Gastroesophageal sphincter (tissue), 4 donors: ENCODE data around the gene HSD17B3. TPM values are rescaled to one million over a fixed set of nuclear protein-coding genes. Genes with fewer than 3 reads are reported as not detected.

Experiments used
- ATAC-seq: fragments of 150-250 bp; one replicate; pipeline ENCODE4 v1.9.1; 2016; ENCODE audit warnings: mild to moderate bottlenecking, moderate library complexity
- H3K27ac ChIP-seq, 4 donors: fragments of 200-600 bp; sonication (generic) in 3 of 4; 1 replicate in 3 of 4; 2 replicates in 1 of 4; pipeline ENCODE4 v1.5.1; 2016 to 2019
- H3K27me3 ChIP-seq: fragments of 200-600 bp; sonication (generic); one replicate; pipeline ENCODE4 v1.5.1; 2019
- H3K36me3 ChIP-seq, 2 donors: fragments of 200-600 bp; sonication (generic); one replicate each; pipeline ENCODE4 v1.5.1; 2019; ENCODE audit warnings: control low read depth in 1 of 2
- H3K4me1 ChIP-seq, 3 donors: fragments of 200-600 bp; sonication (generic); 1 replicate in 2 of 3; 2 replicates in 1 of 3; pipeline ENCODE4 v1.5.1; 2016 to 2019; ENCODE audit warnings: control low read depth in 2 of 3
- H3K4me3 ChIP-seq, 2 donors: fragments of 200-600 bp; sonication (generic); one replicate each; pipeline ENCODE4 v1.5.1; 2019; ENCODE audit warnings: mild to moderate bottlenecking in 1 of 2, moderate library complexity in 1 of 2
- H3K9me3 ChIP-seq, 3 donors: fragments of 200-600 bp; sonication (generic); one replicate each; pipeline ENCODE4 v1.5.1; 2017 to 2019; ENCODE audit warnings: control low read depth in 2 of 3
- EP300 ChIP-seq: sonication (generic); formaldehyde crosslinking; IDR thresholded peaks from one replicate; pipeline ENCODE4 v1.6.1; 2017; ENCODE audit warnings: antibody characterized with exemption, mild to moderate bottlenecking
- POLR2A ChIP-seq, 2 donors: fragments of 450-650 bp; IDR thresholded peaks; one replicate each; pipeline ENCODE4 v1.6.1; 2017; ENCODE audit warnings: antibody characterized with exemption in 2 of 2, mild to moderate bottlenecking in 2 of 2, moderate library complexity in 1 of 2
- POLR2AphosphoS5 ChIP-seq: sonication (generic); formaldehyde crosslinking; IDR thresholded peaks from one replicate; pipeline ENCODE4 v1.6.1; 2017; ENCODE audit warnings: antibody characterized with exemption
- WGBS, 2 donors: methylation state at CpG; one replicate each; pipeline ENCODE4 v1.1.5; 2018; ENCODE audit warnings: low coverage in 1 of 2; 5-methylcytosine and 5-hydroxymethylcytosine counted together
- total RNA-seq, 4 donors: library from RNA; depleted of rRNA; stranded (reverse); fragments of >200 nt; gene quantifications; one replicate each; pipeline ENCODE4 v1.1.0, GENCODE V29; 2016
- TF ChIP-seq, protein P1 (sequence below), 4 experiments: fragments of 200-600 bp in 2 of 4; fragments of 450-650 bp in 2 of 4; sonication (generic) in 1 of 4; IDR thresholded peaks; one replicate each; pipeline ENCODE4 v1.5.1; 2017 to 2019; ENCODE audit warnings: antibody characterized with exemption in 4 of 4, mild to moderate bottlenecking in 2 of 4, moderate library complexity in 2 of 4

The HSD17B3 gene
- total RNA-seq, 4 donors from 2014 or later, result 0.40 to 0.81 (median 0.78) TPM; not detected in 1

- Histone ChIP-seq H3K4me1 (no peaks in the 10 kb centered on the region), H3K27ac (no peak overlapping the region), H3K36me3 (no peaks in the 10 kb centered on the region), H3K4me3 (no peak overlapping the region), H3K9me3 (peaks cover 0 to 22% (median 0%) of the 10 kb centered on the region in 3 donors), H3K27me3 (no peaks in the 10 kb centered on the region)
- TF ChIP-seq POLR2A (IDR thresholded peaks at IDR 0.05), result no peak
- no peak for TF ChIP-seq EP300
- no peak for TF ChIP-seq POLR2AphosphoS5
- TF ChIP-seq, protein P1, sequence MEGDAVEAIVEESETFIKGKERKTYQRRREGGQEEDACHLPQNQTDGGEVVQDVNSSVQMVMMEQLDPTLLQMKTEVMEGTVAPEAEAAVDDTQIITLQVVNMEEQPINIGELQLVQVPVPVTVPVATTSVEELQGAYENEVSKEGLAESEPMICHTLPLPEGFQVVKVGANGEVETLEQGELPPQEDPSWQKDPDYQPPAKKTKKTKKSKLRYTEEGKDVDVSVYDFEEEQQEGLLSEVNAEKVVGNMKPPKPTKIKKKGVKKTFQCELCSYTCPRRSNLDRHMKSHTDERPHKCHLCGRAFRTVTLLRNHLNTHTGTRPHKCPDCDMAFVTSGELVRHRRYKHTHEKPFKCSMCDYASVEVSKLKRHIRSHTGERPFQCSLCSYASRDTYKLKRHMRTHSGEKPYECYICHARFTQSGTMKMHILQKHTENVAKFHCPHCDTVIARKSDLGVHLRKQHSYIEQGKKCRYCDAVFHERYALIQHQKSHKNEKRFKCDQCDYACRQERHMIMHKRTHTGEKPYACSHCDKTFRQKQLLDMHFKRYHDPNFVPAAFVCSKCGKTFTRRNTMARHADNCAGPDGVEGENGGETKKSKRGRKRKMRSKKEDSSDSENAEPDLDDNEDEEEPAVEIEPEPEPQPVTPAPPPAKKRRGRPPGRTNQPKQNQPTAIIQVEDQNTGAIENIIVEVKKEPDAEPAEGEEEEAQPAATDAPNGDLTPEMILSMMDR (IDR thresholded peaks at IDR 0.05), result no peak
- no peak for ATAC-seq
- 75 to 100% methylated on average over 1 of the region's 1 CpG for WGBS, 2 donors
These were observed 31.7 kb downstream of the HSD17B3 start for GRCh38 chr9:96270236-96270744.

- peaks cover 0 to 11% (median 0%) of the 10 kb centered on the region in 3 donors for H3K4me1 ChIP-seq
- no peaks in the 10 kb centered on the region for H3K36me3 ChIP-seq
- H3K9me3 ChIP-seq, result no peaks in the 10 kb centered on the region
- no peak for ATAC-seq
- WGBS, 2 donors, result 97 to 100% methylated on average over 1 to 4 of the region's 4 CpGs
- H3K4me3 ChIP-seq, result no peak overlapping the region
- TF ChIP-seq POLR2AphosphoS5, result no peak
- TF ChIP-seq EP300, result no peak
- no peak for TF ChIP-seq POLR2A (IDR thresholded peaks at IDR 0.05)
- TF ChIP-seq, protein P1 (IDR thresholded peaks at IDR 0.05), result no peak
- H3K27ac ChIP-seq, result no peak overlapping the region
- no peaks in the 10 kb centered on the region for H3K27me3 ChIP-seq
These were observed 43.0 kb downstream of the HSD17B3 start for GRCh38 chr9:96258967-96259366.

DNA sequence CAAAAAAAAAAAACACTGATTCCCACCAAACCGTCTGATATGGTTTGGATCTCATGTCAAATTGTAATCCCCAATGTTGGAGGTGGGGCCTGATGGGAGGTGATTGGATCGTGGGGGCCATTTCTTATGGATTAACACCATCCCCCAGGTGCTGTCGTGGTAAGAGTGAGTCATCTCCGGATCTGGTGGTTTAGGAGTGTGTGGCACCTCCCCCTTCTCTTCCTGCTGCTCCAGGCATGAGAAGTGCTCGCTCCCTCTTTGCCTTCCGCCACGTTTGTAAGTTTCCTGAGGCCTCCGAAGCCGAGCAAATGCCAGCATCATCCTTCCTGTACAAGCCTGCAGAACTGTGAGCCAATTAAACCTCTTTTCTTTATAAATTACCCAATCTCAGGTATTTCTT, 45.2 kb downstream of the HSD17B3 start:
- Histone ChIP-seq H3K27me3 (no peaks in the 10 kb centered on the region), H3K4me3 (no peak overlapping the region), H3K9me3 (no peaks in the 10 kb centered on the region), H3K27ac (no peak overlapping the region), H3K36me3 (no peaks in the 10 kb centered on the region), H3K4me1 (peaks cover 0 to 11% (median 0%) of the 10 kb centered on the region in 3 donors)
- TF ChIP-seq EP300 (no peak), POLR2A (IDR thresholded peaks at IDR 0.05) (no peak), POLR2AphosphoS5 (no peak)
- TF ChIP-seq, protein P1 (IDR thresholded peaks at IDR 0.05), result no peak
- 47 to 59% methylated on average over 6 to 7 of the region's 9 CpGs for WGBS, 2 donors
- no peak for ATAC-seq

GRCh38 chr9:96255698-96256097, 46.3 kb downstream of the HSD17B3 start:
- TF ChIP-seq EP300, result no peak
- TF ChIP-seq POLR2AphosphoS5, result no peak
- TF ChIP-seq, protein P1 (IDR thresholded peaks at IDR 0.05), result no peak
- TF ChIP-seq POLR2A (IDR thresholded peaks at IDR 0.05), result no peak
- ATAC-seq, result no peak
- Histone ChIP-seq H3K9me3 (no peaks in the 10 kb centered on the region), H3K36me3 (no peaks in the 10 kb centered on the region), H3K4me1 (peaks cover 0 to 7% (median 0%) of the 10 kb centered on the region in 3 donors), H3K27me3 (no peaks in the 10 kb centered on the region), H3K27ac (no peak overlapping the region), H3K4me3 (no peak overlapping the region)
- WGBS, 2 donors, result 87 to 93% methylated on average over 4 to 9 of the region's 18 CpGs

GRCh38 chr9:96253059-96253696, 48.8 kb downstream of the HSD17B3 start:
- WGBS, 2 donors, result 68 to 80% methylated on average over 6 to 7 of the region's 11 CpGs
- H3K4me3 ChIP-seq, result no peak overlapping the region
- no peaks in the 10 kb centered on the region for H3K9me3 ChIP-seq
- H3K4me1 ChIP-seq, result no peaks in the 10 kb centered on the region
- TF ChIP-seq POLR2A (IDR thresholded peaks at IDR 0.05) (no peak), EP300 (no peak), POLR2AphosphoS5 (no peak)
- TF ChIP-seq, protein P1 (IDR thresholded peaks at IDR 0.05), result no peak
- no peak for ATAC-seq
- H3K27ac ChIP-seq, result no peak overlapping the region
- H3K36me3 ChIP-seq, result no peaks in the 10 kb centered on the region
- H3K27me3 ChIP-seq, result no peaks in the 10 kb centered on the region
